SU-DHL-6 (cell line): ENCODE results near the gene UBE2D2.

Source experiments
- EZH2phosphoT487 ChIP-seq: fragments of 200-600 bp; sonication (generic), shearing (Covaris generic); conservative IDR thresholded peaks from 2 replicates; pipeline ENCODE4 v1.6.1; 2018; ENCODE audit warnings: mild to moderate bottlenecking, antibody characterized with exemption, low read length, moderate library complexity, mixed read lengths
- TF ChIP-seq, protein P1 (sequence below): fragments of 200-600 bp; sonication (generic); IDR thresholded peaks from one replicate; pipeline ENCODE4 v1.5.1; 2017; ENCODE audit warnings: antibody characterized with exemption, mild to moderate bottlenecking, low read length, moderate library complexity; ENCODE audit not compliant: insufficient read depth, poor library complexity, severe bottlenecking

DNA sequence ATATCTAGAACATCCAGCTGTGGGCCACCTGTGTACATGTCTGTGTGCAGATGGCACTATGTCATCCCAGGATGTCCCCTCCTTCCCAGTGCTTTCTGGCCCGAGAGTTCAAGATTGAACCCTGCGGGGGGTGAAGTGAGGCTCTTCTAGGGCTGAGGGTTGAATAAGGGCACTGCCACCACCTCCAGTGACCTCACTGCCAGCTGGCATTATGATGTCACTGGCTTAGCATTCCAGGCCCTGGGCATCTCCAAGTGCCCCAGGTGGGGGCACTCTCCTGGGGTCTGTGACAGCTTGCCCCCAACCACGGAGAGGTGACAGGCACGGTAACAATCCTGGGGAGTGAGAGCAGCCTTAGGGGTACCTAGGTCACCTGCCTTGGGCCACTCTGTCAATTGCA lies 114.1 kb downstream of the UBE2D2 start:
- TF ChIP-seq, protein P1, sequence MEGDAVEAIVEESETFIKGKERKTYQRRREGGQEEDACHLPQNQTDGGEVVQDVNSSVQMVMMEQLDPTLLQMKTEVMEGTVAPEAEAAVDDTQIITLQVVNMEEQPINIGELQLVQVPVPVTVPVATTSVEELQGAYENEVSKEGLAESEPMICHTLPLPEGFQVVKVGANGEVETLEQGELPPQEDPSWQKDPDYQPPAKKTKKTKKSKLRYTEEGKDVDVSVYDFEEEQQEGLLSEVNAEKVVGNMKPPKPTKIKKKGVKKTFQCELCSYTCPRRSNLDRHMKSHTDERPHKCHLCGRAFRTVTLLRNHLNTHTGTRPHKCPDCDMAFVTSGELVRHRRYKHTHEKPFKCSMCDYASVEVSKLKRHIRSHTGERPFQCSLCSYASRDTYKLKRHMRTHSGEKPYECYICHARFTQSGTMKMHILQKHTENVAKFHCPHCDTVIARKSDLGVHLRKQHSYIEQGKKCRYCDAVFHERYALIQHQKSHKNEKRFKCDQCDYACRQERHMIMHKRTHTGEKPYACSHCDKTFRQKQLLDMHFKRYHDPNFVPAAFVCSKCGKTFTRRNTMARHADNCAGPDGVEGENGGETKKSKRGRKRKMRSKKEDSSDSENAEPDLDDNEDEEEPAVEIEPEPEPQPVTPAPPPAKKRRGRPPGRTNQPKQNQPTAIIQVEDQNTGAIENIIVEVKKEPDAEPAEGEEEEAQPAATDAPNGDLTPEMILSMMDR: no peak
- TF ChIP-seq EZH2phosphoT487: no peak
